ENCODE measurements around the gene CORO1C.
"Not testable (repeated sequence)": the region's sequence is repeated elsewhere in the genome, so short reads cannot be mapped to it uniquely, and the experiment has no call there.

Gene CORO1C

GRCh38 chr12:108752387-108752786 lies 21.1 kb upstream of the CORO1C start:
- no peak for DNase-seq

GRCh38 chr12:108751821-108752220 lies 20.5 kb upstream of the CORO1C start:
- no peak for DNase-seq

- not testable (repeated sequence) for DNase-seq
Observed at GRCh38 chr12:108751003-108751402, 19.7 kb upstream of the CORO1C start.

GRCh38 chr12:108750526-108750925 lies 19.2 kb upstream of the CORO1C start:
- no peak for DNase-seq

GRCh38 chr12:108747563-108747962 lies 16.2 kb upstream of the CORO1C start:
- DNase-seq = no peak

GRCh38 chr12:108745641-108746040 lies 14.3 kb upstream of the CORO1C start:
- no peak for DNase-seq

- peak; percentile 32 for DNase-seq
Observed at GRCh38 chr12:108744021-108744897, 12.9 kb upstream of the CORO1C start.

GRCh38 chr12:108738170-108738569 lies 6.9 kb upstream of the CORO1C start:
- no peak for DNase-seq

GRCh38 chr12:108735855-108736254 lies 4.5 kb upstream of the CORO1C start:
- DNase-seq = no peak

- DNase-seq = peak; percentile 54
Observed at GRCh38 chr12:108734200-108734906, 3.0 kb upstream of the CORO1C start.

- DNase-seq = not testable (repeated sequence)
Observed at GRCh38 chr12:108733230-108733531, 1.9 kb upstream of the CORO1C start.

GRCh38 chr12:108732489-108733229 lies 1.3 kb upstream of the CORO1C start:
- no peak for DNase-seq

GRCh38 chr12:108731866-108732461 lies 646 bp upstream of the CORO1C start:
- peak; percentile 95 for DNase-seq

- DNase-seq = peak; percentile 39
Observed at GRCh38 chr12:108730365-108731104, 783 bp downstream of the CORO1C start.

GRCh38 chr12:108729612-108730364 lies 1.5 kb downstream of the CORO1C start:
- DNase-seq = no peak

- DNase-seq = no peak
Observed at GRCh38 chr12:108728820-108729611, 2.3 kb downstream of the CORO1C start.

GRCh38 chr12:108727868-108728735 lies 3.2 kb downstream of the CORO1C start:
- no peak for DNase-seq

- no peak for DNase-seq
Observed at GRCh38 chr12:108727161-108727560, 4.2 kb downstream of the CORO1C start.

- DNase-seq = no peak
Observed at GRCh38 chr12:108724890-108725151, 6.5 kb downstream of the CORO1C start.
